CD4-positive, alpha-beta T cell treated with Interleukin-17A for 4 hours (primary cell): ENCODE results near the gene CACNA1B.
"Not testable (repeated sequence)": the region's sequence is repeated elsewhere in the genome, so short reads cannot be mapped to it uniquely, and the experiment has no call there.

Experiments
- DNase-seq: peaks from one replicate; pipeline ENCODE4 v3.0.0-alpha.2; 2020; ENCODE audit warnings: mixed read lengths

The CACNA1B gene

GRCh38 chr9:138104251-138105122 lies 226.9 kb downstream of the CACNA1B start:
- DNase-seq, result no peak

DNA sequence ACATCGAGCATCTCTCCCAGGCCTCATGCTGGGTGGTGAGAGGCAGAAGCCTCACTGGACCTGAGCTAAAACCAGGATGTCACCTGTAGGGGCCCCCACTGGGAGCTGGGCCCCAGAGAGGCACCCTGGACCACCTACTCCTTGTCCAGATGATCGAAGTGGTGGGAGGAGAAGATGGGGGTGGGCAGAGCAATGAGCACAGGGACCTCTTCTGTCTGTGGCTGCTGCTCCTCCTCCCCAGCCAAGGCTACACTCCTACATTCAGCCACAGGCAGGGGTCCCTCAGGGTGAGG lies 227.5 kb downstream of the CACNA1B start:
- no peak for DNase-seq

- no peak for DNase-seq
These were observed 228.3 kb downstream of the CACNA1B start for GRCh38 chr9:138105561-138106505.

- DNase-seq, result not testable (repeated sequence)
These were observed 229.5 kb downstream of the CACNA1B start for GRCh38 chr9:138107039-138107438.

DNA sequence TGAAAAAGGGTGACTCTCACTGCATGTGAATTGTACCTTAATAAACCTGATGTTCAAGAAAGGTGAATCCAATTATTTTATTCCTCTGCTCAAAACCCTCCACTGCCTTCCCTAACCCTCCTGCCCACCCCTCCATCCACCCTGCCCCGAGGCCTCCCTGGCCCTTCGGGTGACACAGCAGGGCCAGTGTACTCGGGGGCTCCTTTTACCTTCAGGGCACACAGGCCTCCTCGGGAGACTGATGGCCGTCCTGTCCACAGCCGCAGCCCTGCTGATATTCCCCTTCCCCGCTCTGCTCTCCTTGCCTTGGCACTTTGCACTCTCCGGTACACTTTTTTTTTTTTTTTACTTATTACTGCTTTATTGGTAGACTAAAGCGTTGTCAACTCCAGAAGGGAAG lies 234.0 kb downstream of the CACNA1B start:
- no peak for DNase-seq

DNA sequence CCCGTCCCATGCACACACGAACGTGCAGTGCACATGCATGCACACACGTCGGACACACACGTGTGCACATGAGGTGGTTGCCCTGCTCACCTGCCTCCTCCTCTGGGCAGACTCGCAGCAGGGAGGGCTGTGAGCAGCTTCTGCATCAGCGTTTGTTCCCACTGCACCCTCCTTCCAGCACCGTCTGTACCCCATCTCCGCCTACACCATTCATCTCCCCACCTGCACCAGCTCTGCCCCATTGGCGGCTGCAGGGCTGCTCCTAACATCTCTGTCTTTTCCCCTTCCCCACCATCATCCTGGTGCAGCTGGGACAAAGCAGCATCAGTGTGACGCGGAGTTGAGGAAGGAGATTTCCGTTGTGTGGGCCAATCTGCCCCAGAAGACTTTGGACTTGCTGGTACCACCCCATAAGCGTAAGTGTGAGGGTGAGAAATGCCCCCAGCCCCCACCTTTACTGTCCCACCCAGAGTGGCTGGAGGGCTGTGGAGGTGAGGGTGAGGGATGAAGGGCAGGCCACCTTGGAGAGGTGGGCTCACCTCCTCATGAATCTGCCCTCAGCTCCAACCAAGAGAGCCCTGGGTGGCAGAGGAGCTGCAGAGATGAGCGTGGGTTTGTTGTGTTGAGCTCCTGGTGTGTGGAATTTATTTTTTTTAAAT lies 234.6 kb downstream of the CACNA1B start:
- DNase-seq, result no peak

DNA sequence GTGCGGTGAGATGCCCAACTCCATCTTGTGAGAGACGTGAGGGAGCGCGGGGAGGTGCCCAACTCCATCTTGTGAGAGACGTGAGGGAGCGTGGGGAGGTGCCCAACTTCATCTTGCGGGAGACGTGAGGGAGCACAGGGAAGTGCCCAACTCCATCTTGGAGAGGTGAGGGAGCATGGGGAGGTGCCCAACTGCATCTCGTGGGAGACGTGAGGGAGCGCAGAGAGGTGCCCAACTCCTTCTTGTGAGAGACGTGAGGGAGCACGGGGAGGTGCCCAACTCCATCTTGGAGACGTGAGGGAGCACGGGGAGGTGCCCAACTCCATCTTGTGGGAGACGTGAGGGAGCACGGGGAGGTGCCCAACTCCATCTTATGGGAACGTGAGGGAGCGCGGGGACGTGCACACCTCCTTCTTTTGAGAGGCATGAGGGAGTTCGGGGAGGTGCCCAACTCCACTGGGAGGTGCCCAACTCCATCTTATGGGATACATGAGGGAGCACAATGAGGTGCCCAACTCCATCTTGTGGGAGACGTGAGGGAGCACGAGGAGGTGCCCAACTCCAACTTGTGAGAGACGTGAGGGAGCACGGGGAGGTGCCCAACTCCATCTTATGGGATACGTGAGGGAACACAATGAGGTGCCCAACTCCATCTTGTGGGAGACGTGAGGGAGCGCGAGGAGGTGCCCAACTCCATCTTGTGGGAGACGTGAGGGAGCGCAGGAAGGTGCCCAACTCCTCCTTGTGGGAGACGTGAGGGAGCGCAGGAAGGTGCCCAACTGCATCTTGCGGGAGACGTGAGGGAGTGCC lies 235.4 kb downstream of the CACNA1B start:
- DNase-seq, result no peak

DNA sequence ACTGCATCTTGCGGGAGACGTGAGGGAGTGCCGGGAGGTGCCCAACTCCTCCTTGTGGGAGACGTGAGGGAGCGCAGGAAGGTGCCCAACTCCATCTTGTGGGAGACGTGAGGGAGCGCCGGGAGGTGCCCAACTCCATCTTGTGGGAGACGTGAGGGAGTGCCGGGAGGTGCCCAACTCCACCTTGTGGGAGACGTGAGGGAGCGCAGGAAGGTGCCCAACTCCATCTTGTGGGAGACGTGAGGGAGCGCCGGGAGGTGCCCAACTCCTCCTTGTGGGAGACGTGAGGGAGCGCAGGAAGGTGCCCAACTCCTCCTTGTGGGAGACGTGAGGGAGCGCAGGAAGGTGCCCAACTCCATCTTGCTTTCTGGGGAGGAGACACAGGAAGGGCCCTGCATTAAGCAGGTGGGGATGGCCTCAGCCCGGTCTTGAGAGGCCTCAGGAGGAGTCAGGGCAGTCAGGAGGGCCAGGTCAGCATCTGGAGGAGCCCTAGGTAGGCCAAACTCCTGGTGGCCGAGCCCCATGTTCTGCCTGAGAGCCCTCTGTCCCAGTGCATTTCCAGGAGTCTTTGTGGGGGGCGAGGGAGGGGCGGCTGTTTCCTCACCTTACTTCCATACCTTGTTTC lies 236.2 kb downstream of the CACNA1B start:
- not testable (repeated sequence) for DNase-seq

- no peak for DNase-seq
These were observed 237.1 kb downstream of the CACNA1B start for GRCh38 chr9:138114501-138115245.

DNA sequence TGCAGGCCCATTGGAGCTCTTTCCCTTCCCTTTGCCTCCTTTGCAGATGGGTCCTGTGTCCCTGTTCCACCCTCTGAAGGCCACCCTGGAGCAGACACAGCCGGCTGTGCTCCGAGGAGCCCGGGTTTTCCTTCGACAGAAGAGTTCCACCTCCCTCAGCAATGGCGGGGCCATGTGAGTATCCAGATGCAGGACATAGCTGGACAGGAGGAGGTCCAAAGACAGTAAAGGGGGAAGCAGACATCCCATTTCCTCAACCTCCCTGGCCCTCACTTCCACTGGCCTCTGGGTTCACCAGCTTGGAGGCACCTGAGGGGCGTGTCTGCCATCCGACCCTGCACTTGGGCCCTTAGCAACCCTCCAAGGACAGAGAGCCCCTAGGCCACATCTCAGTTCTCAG lies 237.9 kb downstream of the CACNA1B start:
- DNase-seq, result no peak

DNA sequence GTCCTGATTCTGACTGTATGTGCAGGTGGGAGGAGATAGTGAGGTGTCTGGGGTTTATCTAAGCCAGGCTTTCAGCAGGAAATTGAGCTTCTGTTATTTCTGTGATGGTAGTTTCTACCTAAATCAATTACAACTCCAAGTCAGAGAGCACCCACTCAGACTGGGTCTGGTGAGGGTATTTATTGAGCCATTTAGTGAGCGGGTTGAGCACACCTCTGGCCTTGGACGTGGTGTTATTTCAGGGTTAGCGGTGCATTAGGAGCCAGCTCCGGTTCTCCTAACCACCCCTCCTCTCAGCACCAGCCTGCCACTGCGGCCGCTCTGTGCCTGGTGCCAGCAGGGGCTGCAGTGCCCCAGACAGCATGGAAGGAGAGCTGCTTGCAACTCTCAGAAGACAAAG lies 238.9 kb downstream of the CACNA1B start:
- DNase-seq, result no peak

DNA sequence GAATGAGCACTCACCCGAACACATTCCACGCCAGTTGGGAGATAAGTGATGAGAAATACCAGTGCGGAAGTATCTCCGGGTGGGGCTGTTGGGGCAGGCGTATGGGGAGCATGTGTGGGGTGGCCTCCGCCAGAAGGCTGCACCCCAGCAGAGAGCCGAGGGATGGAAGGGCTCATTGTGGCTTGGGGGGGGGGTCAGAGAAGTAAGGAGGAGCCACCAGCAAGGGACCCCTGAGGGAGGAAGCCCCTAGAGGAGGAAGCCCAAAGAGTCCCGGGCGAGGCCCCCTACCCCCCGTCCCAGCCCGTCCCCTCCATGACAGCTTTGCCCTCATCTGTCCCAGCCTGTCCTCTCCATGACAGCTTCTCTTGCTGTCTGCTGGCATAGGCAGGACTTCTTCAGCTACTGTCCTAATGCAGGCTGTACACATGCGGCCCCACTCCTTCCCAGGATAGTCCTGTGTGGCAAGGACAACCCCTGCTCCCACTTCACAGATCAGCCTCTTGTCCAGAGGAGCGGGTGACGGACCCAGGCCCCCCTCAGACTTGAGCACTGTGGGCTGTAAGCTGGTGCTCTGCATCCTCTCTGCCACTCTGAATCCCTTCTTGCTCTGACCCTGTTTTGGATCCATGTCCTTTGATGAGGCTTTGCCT lies 239.6 kb downstream of the CACNA1B start:
- no peak for DNase-seq

GRCh38 chr9:138117836-138118235 lies 240.3 kb downstream of the CACNA1B start:
- no peak for DNase-seq

- no peak for DNase-seq
These were observed 241.1 kb downstream of the CACNA1B start for GRCh38 chr9:138118601-138119071.

GRCh38 chr9:138119202-138120027 lies 241.8 kb downstream of the CACNA1B start:
- no peak for DNase-seq

- no peak for DNase-seq
These were observed 242.5 kb downstream of the CACNA1B start for GRCh38 chr9:138120072-138120471.

DNA sequence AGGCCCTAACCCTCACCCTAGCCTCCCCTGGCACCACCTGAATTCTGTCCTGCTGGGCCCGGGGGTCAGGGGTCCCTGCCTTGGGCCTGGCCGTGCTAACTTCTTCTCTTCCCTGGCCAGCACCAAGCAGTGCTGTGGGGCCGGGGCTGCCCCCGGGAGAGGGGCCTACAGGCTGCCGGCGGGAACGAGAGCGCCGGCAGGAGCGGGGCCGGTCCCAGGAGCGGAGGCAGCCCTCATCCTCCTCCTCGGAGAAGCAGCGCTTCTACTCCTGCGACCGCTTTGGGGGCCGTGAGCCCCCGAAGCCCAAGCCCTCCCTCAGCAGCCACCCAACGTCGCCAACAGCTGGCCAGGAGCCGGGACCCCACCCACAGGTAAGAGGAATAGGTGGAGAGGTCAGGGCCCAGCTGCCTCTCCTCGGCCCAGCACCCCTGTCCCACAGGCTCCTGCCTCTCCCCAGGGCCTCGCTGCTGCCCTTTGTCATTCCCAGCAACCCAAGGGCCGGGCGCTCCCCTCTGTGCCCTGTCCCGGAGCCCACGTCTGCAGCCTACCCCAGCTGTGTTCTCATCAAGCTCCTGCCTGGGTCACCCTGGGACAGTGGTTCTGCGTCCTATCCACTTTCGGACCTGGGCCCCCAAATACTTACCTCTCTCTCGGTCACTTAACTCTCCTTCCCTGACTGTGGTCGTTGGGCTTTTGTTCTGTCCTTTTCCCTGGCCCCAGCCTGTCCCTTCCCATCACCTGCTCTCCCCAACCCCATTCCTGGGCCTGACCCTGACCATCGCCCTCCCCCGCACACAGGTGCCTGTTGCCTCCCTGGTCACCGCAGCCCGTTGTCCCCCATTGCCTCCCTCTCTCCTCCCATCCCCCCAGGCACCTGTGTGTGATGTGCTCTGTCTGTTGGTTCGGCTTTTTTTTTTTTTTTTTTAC lies 243.2 kb downstream of the CACNA1B start:
- DNase-seq, result no peak

- no peak for DNase-seq
These were observed 244.0 kb downstream of the CACNA1B start for GRCh38 chr9:138121438-138122050.
